Fibroblast of lung (primary cell): ENCODE measurements around the gene AP2B1. TPM values are rescaled to one million over a fixed set of nuclear protein-coding genes. Genes with fewer than 3 reads are reported as not detected.

Experiments used
- DNase-seq, 2 donors: peaks; one replicate each; pipeline versions ENCODE4 v3.0.0 to v3.0.0-alpha.2; 2010; ENCODE audit warnings: low read depth in 2 of 2
- H2AFZ ChIP-seq: 2 replicates; pipeline ENCODE4 v1.5.1; 2012; ENCODE audit warnings: low read length, control low read depth, inconsistent platforms
- H3K27ac ChIP-seq: 2 replicates; pipeline ENCODE4 v1.5.1; 2011; ENCODE audit warnings: low read length, control low read depth; ENCODE audit not compliant: insufficient read depth
- H3K27me3 ChIP-seq: 2 replicates; pipeline ENCODE4 v1.5.1; 2011; ENCODE audit warnings: mild to moderate bottlenecking, low read length; ENCODE audit not compliant: control insufficient read depth, insufficient read depth
- H3K36me3 ChIP-seq: 2 replicates; pipeline ENCODE4 v1.5.1; 2011; ENCODE audit warnings: low read length; ENCODE audit not compliant: control insufficient read depth, insufficient read depth
- H3K4me1 ChIP-seq: 2 replicates; pipeline ENCODE4 v1.5.1; 2011; ENCODE audit warnings: low read length; ENCODE audit not compliant: control insufficient read depth, insufficient read depth; ENCODE audit errors: extremely low read depth
- H3K4me2 ChIP-seq: 2 replicates; pipeline ENCODE4 v1.5.1; 2011; ENCODE audit warnings: low read length, control low read depth; ENCODE audit not compliant: insufficient read depth; ENCODE audit errors: extremely low read depth
- H3K4me3 ChIP-seq, 4 experiments: fragments of 200-600 bp in 1 of 4; sonication (generic) in 1 of 4; replicated peaks in 1 of 4; 2 replicates each; pipeline ENCODE4 v1.5.1; 2011 to 2016; ENCODE audit warnings: low read length in 4 of 4, low read depth in 3 of 4, mild to moderate bottlenecking in 3 of 4, control low read depth in 2 of 4, inconsistent platforms in 1 of 4, mixed read lengths in 1 of 4; ENCODE audit not compliant: insufficient read depth in 1 of 4; ENCODE audit errors: control extremely low read depth in 1 of 4
- H3K79me2 ChIP-seq: 2 replicates; pipeline ENCODE4 v1.5.1; 2012; ENCODE audit warnings: mild to moderate bottlenecking, low read length, inconsistent platforms; ENCODE audit not compliant: control insufficient read depth, insufficient read depth
- H3K9ac ChIP-seq: 2 replicates; pipeline ENCODE4 v1.5.1; 2011; ENCODE audit warnings: mild to moderate bottlenecking, low read length, control low read depth; ENCODE audit not compliant: insufficient read depth
- H3K9me3 ChIP-seq: 2 replicates; pipeline ENCODE4 v1.5.1; 2012; ENCODE audit warnings: low read depth, low read length; ENCODE audit not compliant: control insufficient read depth, insufficient read depth
- H4K20me1 ChIP-seq: 2 replicates; pipeline ENCODE4 v1.5.1; 2011; ENCODE audit warnings: low read length; ENCODE audit not compliant: control insufficient read depth, insufficient read depth; ENCODE audit errors: extremely low read depth
- EZH2 ChIP-seq: IDR thresholded peaks from 2 replicates; pipeline ENCODE4 v1.5.1; 2012; ENCODE audit warnings: low read length, control low read depth, mild to moderate bottlenecking; ENCODE audit errors: missing control alignments
- polyA plus RNA-seq, 2 donors: library from polyadenylated mRNA; depleted of rRNA in 1 of 2; stranded (reverse) in 1 of 2; unstranded in 1 of 2; fragments of >200 nt; gene quantifications; 2 replicates each; pipeline ENCODE4 v1.2.1, GENCODE V29; 2011 to 2012; ENCODE audit warnings: missing spikeins in 1 of 2
- total RNA-seq: library from RNA; depleted of rRNA; stranded (reverse); fragments of >200 nt; gene quantifications from 2 replicates; pipeline ENCODE4 v1.2.1, GENCODE V29; 2014
- TF ChIP-seq, protein P1 (sequence below), 2 donors: IDR thresholded peaks in 1 of 2; conservative IDR thresholded peaks in 1 of 2; 1 replicate in 1 of 2; 2 replicates in 1 of 2; pipeline ENCODE4 v1.5.1; 2011 to 2012; ENCODE audit warnings: low read length in 2 of 2, control low read depth in 1 of 2, inconsistent platforms in 1 of 2, low read depth in 1 of 2, mild to moderate bottlenecking in 1 of 2

The AP2B1 gene
- total and polyA plus RNA-seq, 2 donors (not counting 1 experiment from before 2014, with no cell fraction given), result 109 to 236 TPM

DNA sequence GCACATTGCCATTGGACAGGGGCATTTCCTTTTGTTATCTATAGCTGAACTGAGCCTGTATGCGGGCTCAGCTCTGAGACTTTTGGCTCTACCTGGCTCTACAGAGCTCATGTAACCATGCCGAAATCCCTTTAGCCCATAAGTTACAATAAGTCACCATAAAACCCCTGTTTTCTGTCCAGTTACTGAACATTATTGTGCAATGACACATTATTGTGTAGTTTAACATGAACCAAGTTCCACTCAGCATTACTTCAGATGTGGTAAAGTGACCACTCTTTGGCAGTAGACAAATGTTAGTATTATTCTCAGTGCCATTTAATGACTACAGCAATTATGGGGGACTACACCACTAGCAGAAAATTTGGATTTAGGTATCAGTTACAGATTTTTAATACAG lies 78.9 kb downstream of the AP2B1 start:
- H3K9me3 ChIP-seq, result no peaks in the 10 kb centered on the region
- no peaks in the 10 kb centered on the region for H3K27me3 ChIP-seq
- no peak overlapping the region for H3K27ac ChIP-seq
- H2AFZ ChIP-seq, result no peak overlapping the region
- no peaks in the 10 kb centered on the region for H4K20me1 ChIP-seq
- no peaks in the 10 kb centered on the region for H3K36me3 ChIP-seq
- TF ChIP-seq, protein P1, sequence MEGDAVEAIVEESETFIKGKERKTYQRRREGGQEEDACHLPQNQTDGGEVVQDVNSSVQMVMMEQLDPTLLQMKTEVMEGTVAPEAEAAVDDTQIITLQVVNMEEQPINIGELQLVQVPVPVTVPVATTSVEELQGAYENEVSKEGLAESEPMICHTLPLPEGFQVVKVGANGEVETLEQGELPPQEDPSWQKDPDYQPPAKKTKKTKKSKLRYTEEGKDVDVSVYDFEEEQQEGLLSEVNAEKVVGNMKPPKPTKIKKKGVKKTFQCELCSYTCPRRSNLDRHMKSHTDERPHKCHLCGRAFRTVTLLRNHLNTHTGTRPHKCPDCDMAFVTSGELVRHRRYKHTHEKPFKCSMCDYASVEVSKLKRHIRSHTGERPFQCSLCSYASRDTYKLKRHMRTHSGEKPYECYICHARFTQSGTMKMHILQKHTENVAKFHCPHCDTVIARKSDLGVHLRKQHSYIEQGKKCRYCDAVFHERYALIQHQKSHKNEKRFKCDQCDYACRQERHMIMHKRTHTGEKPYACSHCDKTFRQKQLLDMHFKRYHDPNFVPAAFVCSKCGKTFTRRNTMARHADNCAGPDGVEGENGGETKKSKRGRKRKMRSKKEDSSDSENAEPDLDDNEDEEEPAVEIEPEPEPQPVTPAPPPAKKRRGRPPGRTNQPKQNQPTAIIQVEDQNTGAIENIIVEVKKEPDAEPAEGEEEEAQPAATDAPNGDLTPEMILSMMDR (conservative IDR thresholded peaks at IDR 0.05 in 1 of 2, IDR thresholded peaks at IDR 0.05 in 1 of 2; ENCODE audit: low read depth in 1 of 2, low read length in 2 of 2), result no peak
- no peak overlapping the region for H3K4me2 ChIP-seq
- no peaks in the 10 kb centered on the region for H3K79me2 ChIP-seq
- no peaks in the 10 kb centered on the region for H3K4me1 ChIP-seq
- no peak overlapping the region for H3K4me3 ChIP-seq
- no peak overlapping the region for H3K9ac ChIP-seq
- peak in 1 of 2 donors; percentile 5 for DNase-seq

DNA sequence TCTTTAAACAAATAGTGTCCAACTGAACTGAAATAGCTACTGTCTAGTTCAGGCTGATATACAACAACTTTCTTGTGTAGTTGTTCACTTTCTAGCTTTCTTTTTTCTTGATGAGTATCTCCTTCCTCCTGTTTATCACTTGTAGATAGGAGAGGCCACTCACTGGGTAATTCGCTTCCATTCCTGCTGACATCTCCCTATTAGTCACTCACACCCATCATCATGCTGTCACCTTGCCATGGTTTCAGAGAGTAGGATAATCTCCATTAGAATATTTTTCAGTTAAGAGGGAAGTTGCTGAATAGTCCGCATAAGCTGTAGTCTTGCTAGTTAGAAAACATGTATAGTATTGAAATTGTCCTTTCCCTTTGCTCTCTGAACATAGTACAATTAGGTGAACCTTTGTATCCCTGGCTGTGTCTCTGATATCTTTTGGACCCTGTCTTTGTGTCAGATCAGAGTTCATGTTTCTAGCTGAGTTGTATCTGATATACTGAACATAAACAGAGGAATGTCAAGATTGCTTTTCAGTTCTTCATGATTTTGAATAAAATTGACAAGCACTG lies 79.9 kb downstream of the AP2B1 start:
- Histone ChIP-seq H3K4me1 (no peaks in the 10 kb centered on the region), H4K20me1 (no peaks in the 10 kb centered on the region), H3K27me3 (no peaks in the 10 kb centered on the region), H3K4me3 (no peak overlapping the region), H3K36me3 (no peaks in the 10 kb centered on the region), H3K4me2 (no peak overlapping the region), H2AFZ (no peak overlapping the region), H3K27ac (no peak overlapping the region), H3K9ac (no peak overlapping the region), H3K79me2 (no peaks in the 10 kb centered on the region), H3K9me3 (no peaks in the 10 kb centered on the region)
- peak in 1 of 2 donors; percentile 20 for DNase-seq
- no peak for TF ChIP-seq EZH2
- TF ChIP-seq, protein P1 (conservative IDR thresholded peaks at IDR 0.05 in 1 of 2, IDR thresholded peaks at IDR 0.05 in 1 of 2; ENCODE audit: low read depth in 1 of 2, low read length in 2 of 2), result no peak

DNA sequence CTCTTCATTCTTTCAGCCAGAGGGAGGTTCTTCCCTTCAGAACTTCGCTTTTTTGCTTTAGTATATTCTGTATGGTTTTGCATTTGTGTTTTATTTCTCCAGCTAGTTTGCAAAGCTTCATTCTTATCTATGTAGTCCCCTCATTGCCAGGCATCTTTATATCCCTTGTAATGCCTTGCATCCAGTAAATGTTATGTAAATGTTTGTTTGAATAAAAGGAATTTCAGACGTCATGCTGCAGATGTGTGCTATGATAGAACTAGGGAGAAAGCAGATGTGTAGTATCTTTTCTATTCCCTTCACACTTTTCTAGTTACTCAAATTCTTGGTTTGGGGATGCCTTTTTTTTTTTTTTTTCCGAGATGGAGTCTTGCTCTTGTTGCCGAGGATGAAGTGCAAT lies 81.7 kb downstream of the AP2B1 start:
- Histone ChIP-seq H3K27ac (no peak overlapping the region), H3K27me3 (no peaks in the 10 kb centered on the region), H2AFZ (no peak overlapping the region), H4K20me1 (no peaks in the 10 kb centered on the region), H3K9ac (no peak overlapping the region), H3K9me3 (no peaks in the 10 kb centered on the region), H3K4me3 (no peak overlapping the region), H3K4me2 (no peak overlapping the region), H3K36me3 (no peaks in the 10 kb centered on the region), H3K79me2 (no peaks in the 10 kb centered on the region), H3K4me1 (no peaks in the 10 kb centered on the region)
- DNase-seq, result peak in 1 of 2 donors; percentile 20
- TF ChIP-seq, protein P1 (conservative IDR thresholded peaks at IDR 0.05 in 1 of 2, IDR thresholded peaks at IDR 0.05 in 1 of 2; ENCODE audit: low read depth in 1 of 2, low read length in 2 of 2), result no peak
- TF ChIP-seq EZH2, result no peak
